HG02852 (cell line): Measurements from ENCODE around the gene C12orf76.
"Not testable (repeated sequence)": the region's sequence is repeated elsewhere in the genome, so short reads cannot be mapped to it uniquely, and the experiment has no call there.

ENCODE experiments used
- ATAC-seq: cut with Tn5 transposase; IDR thresholded peaks from one replicate; pipeline ENCODE4 v1.9.1; 2021; ENCODE audit warnings: mild to moderate bottlenecking, moderate library complexity; ENCODE audit not compliant: unreplicated experiment

The C12orf76 gene, protein sequence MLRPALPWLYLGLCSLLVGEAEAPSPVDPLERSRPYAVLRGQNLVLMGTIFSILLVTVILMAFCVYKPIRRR

DNA sequence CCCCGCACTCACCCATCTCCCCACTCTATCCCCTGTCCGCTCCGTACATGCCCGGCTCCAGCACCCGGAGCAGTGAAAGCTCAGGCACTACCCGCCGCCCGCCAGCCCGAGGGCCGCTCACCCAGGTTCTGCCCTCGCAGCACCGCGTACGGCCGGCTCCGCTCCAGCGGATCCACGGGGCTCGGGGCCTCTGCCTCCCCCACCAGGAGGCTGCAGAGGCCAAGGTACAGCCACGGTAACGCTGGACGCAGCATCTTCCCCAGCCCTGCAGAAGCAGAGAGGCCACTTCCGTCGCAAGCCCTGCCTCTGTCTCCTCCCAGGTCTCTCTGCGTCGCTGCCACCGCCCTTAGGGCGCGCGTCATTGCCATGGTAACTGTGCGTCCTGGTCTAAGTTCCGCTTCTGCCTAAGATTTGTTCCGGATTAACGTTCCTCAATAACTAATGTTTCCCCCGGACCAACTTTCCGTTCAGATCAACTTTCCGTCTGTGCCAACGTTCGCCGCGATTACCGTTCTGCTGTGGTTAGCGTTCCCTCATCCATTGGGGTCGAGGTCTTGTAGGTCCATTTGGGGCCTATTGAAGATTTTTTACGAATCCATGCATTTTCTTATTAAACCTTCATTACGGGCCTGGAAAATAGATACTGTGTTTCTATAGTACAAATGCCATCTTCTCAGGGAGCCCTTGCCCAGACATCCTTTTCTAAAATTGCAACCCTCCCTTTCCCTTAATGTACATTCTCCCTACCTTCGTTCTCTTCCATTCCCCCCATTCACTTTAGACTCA, at the start of gene C12orf76:
Gene C12orf76 (minus strand): TSS at position 281 of the 786 bp plus-strand sequence. CDS start 27 bp downstream, at position 254.
- ATAC-seq, result peak; percentile 99

DNA sequence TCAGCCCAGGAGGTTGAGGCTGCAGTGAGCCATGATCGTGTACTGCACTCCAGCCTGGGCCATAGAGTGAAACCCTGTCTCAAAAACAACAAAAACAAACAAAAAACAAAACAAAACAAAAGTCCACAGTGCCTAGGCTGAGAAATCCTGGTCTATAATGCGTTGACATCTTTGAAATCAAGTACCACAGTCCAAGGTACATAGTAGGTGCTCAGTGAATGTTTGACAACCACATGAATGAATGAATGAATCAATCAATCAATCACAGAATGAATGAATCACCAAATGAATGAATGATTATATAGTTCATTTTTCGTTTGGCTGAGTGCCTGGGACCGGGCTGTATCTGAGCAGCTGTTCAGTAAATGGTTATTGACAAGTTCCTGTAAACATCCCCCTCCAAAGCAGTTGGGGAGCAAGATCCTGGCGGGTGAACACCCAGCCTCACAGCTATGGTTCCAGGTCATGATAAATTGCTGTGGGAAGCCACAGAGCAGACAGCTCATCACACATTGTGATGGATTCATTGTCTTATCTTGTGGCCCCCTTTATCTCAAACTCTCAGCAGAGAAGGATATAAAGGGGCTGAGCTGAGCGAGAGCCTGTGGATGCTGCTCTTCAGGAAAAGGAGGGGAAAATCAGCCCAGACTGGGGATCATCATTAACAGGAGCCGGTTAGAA, 45.4 kb upstream of the C12orf76 start:
- no peak for ATAC-seq

DNA sequence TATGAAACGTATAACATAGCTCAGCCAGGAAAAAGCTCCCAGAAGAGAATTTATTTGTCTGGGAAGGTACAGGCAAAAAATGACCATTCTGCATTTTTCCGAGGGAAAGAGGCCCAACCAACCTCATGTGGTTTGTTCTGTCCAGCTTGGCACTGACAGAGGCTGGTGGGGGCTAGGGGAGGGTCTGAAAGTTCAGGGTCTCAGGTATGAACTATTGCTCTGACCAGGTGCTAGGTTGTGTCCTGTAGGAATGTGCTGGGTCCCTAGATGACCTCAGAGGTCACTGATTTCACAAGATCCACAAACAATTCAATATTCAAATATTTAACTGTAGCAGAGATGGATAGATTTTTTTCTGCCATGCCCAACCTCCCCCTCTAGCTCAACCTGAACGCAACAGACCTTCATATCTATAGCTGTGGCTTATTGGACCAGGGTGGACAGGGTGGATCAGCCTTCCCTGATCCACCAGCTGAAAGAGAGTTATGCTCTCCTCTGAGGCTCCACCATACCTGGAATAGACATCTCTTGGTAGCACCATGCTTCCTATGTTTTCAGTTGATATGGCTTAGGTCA, 42.9 kb upstream of the C12orf76 start:
- ATAC-seq, result no peak

DNA sequence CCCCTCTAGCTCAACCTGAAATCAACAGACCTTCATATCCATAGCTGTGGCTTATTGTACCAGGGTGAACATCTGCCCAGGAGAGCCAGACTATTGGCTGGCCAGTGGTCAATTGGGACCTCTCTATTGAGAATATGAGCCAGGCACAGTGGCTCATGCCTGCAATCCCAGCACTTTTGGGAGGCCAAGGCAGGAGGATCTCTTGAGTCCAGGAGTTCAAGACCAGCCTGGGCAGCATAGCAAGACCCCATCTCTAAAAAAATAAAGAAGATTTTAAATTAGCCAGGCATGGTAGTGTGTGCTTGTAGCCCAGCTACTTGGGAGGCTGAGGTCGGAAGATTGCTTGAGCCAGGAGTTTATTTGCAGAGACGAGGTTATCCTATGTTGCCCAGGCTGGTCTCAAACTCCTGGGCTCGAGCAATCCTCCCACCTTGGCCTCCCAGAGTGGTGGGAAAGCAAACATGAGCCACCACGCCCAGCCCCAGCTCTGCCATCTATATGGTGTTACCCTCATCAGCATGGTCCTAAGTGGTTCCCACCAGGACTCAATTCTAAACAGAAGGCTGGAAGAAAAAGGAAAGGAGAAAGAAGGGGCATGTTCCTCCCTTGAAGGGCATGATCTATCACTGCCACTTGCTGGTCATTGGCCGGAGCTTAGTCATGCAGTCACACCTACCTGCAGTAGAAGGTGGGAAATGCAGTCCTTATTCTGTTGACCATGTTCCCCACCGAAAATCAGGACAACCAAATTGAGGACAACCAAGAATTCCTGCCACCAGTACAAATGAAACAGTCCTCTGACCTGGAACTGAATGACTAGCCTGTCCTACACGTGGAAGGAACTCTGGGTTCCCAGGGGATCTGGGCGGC, 42.2 kb upstream of the C12orf76 start:
- no peak for ATAC-seq

DNA sequence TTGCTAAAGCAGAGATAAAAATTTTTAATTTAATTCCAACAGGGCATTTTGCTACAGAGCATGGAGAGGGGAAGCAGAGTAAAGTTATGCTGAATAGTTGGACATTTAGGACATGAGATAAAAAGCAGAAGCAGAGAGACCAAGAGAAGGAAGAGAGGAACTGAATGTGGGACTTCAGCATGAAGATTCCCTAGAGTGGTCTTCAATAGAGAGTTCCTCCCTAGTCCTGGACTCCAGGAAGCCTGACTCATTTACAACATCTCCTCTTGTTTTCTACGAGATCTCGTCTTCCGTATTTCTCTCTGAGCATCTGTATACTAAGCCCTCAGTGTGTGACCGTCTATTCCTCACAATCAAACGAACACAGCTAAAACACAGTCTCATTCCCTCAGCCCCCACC, 40.6 kb upstream of the C12orf76 start:
- ATAC-seq, result no peak

DNA sequence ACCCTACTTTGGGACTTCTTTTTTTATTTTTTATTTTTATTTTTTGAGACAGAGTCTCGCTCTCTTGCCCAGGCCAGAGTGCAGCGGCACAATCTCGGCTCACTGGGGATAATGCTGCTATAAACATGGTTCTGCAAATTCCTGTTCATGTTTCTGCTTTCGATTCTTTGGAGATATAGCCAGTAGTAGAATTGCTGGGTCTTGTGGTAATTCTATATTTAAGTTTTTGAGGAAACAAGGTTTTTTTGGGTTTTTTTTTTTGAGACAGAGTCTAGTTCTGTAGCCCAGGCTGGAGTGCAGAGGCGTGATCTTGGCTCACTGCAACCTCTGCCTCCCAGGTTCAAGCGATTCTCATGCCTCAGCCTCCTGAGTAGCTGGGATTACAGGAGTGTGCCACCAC, 39.9 kb upstream of the C12orf76 start:
- not testable (repeated sequence) for ATAC-seq

DNA sequence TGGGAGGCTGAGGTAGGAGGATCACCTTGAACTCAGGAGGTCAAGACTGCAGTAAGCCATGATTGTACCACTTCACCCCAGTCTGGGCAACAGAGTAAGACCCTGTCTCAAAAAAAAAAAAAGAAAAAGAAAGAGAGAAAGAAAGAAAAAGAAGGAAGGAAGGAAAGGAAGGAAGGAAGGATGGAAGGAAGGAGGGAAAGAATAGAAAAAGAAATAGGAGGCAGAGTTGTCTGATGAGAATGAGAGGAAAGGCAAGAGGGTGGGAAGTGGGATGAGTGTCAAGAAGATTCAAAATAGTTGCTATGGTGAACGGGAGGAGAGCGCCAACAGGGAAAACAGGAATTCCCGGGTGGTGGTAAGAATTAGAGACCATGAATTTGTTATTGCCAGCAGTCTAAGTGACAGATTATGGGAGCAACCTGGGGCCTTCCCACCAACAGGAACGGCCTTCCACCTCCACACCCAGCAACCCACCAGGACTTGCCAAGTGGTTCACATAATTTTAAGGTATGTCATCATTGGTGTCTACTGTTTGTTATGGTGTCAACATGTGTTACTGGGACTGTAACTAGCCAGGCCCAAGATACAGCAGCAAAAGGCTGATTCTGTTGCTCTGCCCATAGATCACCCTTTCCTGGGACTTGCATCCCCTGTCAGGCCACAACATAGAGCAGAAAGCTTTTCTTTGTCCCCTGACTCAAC, 36.1 kb upstream of the C12orf76 start:
- ATAC-seq, result no peak

DNA sequence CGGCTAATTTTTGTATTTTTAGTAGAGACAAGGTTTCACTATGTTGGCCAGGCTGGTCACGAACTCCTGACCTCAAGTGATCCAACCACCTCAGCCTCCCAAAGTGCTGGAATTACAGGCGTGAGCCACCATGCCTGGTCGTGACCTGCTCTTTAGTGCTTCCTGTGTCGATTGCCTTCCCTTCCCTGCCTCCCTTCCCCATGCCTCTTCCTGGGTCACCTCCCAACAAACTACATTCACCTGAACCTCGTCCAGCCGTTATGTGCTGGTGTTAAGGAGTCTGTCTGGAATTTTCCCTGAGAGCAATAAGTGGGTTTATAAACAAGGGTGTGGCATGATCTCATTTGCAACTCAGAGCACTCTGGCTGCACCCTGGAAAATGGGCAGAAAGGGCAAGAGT, 32.1 kb upstream of the C12orf76 start:
- no peak for ATAC-seq

DNA sequence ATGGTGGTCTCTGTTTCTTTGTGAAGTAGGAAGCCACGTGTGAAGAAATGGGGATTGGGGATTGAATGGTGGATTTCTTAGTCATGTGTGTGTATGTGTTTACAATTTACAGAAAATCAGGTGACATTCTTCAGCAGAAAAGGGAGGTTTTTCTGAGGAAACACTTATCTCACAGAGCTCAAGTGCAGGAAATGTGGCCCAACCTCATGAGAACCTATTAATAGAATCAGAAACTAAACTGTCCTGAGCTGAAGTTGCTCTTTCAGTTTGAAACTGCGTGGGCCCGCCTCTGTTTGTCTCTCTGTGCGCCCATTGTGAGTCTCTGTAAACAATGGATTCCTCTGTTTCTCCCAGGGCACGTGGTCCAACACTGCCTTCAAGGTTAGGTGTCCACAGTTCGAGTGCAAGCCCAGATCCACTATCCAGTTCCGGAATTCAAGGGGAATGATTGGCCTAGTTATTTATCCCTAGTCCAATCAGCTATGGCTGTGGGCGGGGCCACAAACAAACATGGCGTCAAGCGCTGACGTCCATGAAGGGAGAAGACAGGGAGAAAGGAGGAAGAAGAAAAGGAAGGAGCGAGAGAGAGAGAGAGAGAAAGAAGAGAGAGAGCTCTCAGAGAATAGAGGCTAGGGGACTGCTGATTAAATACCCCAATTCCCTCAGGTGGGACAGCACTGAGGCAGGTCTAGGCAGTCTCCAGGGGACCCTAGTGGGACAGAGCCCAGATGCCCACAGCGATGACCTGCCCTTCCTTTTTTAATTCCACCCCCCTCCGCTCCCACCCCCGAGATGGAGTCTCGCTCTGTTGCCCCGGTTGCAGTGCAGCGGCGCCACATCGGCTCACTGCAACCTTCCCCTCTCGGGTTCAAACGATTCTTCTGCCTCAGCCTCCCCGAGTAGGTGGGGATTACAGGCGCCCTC, 31.4 kb upstream of the C12orf76 start:
- ATAC-seq, result peak; percentile 80

DNA sequence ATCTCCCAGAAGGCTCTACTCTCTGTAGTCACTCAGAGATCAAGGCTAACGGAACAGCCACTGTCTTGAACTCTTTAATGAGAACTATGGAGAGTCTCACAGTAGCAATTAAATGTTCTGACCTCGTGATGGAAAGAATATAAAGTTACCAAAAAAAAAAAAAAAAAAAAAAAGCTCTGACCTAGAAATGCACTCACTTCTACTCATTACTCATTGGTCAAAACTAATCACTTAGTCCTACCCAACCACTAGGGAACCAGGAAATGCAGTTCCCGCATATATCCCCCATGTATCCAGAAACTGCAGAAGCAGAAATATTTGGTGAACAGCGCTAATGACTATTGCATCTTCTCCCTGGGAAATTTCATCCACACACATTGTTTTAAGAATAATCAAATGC, 29.5 kb upstream of the C12orf76 start:
- ATAC-seq, result no peak

DNA sequence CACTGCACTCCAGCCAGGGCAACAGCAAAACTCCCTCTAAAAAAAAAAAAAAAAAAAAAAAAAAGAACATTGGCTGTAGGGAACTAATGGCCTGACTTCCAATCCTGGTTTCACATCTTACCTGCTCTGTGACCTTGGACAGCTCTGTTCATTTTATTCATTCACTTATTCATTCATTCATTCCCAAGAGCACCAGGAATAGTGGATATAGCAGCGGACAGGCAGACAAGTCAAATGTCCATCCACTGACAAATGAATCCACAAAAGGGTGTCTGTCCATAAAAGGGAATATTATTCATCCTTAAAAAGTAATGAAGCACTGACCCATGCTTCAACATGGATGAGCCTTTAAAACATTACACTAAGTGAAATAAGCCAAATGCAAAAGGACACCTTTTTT, 27.6 kb upstream of the C12orf76 start:
- no peak for ATAC-seq

DNA sequence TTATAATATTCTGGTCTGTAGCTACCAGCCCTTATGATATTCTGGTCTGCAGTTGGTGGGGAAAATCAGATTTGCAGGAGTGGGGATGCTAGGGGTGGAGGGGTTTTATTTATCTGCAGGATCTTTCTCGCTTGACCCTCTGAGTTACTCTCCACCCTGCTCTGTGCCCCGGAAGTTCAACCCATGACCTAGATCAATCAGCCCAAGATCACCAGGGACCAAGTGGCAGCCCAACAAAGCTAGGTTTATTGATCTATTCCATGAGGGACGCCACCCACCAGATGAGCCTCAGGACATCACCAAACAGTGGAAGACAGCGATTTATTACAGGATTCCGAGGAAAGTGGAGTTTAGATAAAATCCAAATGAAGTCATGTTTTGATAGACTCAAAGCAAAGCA, 25.8 kb upstream of the C12orf76 start:
- no peak for ATAC-seq

DNA sequence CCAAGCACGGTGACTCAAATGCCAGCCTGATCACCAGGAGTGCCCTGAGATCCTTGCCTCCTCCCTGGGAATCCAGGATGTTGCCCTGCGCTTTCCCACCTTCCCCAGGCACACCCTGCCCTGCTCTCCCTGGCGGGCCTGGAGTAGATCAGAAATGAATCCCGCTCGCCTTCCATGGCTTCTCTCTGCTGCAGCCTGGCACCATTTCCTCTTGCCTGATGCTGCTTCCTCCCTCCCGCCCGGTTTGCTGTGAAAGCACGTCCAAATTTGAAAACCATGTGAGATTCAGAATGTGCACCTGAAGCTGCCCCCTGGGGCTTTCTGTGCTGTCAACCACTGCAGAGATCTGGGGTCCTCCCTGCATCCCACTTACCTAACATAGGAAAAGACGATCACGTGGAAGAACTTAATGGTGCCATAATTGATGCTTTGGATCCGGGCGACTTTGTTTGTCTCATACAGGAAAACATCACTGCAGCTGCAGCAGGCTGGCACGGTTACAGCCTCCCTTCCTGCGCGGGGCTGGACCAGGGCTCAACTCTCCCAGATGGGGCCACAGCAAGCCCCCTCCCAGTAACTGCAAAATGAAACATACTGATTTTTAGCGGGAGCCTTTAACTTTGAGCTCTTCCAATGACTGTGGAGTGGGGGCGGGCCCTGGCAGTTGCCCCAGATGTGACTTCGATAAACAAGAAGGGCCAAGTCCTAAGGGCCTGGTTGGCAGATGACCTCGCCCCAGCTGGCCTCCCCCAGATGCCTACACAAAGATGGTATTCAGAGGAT, 24.9 kb upstream of the C12orf76 start:
- ATAC-seq, result no peak

DNA sequence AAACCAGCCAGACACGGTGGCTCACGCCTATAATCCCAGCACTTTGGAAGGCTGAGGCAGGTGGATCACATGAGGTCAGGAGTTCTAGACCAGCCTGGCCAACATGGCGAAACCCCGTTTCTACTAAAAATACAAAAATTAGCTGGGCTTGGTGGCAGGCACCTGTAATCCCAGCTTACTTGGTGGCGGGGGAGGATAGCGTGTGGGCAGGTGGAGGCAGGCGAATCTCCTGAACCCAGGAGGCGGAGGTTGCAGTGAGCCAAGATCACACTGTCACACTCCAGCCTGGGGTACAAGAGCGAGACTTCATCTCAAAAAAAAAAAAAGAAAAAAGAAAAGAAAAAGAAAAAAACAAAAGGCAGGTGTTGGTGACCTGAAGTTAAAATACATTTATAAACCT, 24.3 kb upstream of the C12orf76 start:
- not testable (repeated sequence) for ATAC-seq

DNA sequence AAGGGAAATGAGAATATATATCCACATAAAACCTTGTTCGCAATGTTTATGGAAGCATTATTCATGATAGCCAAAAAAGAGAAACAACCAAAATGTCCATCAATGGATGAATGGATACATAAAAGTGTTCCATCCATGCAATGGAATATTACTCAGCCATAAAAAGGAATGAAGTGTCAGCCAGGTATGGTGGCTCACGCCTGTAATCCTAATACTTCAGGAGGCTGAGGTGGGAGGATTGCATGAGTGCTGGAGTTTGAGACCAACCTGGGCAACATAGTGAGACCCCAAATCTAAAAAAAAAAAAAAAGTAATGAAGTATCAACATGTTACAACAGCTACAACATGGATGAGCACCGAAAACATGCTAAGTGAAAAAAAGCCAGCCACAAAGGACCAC, 23.6 kb upstream of the C12orf76 start:
- ATAC-seq, result no peak

DNA sequence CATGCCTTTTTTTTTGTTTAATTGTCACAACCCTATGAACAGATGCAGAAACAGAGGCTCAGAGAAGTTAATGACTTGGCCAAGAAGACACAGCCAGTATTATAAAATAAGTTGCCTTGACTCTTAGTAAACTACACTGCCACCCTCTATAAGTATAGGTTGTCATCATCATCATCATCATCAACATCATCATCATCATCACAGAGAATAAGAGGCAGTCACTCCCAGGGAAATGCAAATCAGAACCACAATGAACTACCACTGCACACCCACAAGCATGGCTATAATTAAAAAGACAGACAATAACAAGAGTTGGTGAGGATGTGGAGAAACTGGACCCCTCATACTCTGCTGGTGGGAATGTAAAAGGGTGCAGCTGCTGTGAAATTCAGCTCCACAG, 23.2 kb upstream of the C12orf76 start:
- ATAC-seq, result no peak

DNA sequence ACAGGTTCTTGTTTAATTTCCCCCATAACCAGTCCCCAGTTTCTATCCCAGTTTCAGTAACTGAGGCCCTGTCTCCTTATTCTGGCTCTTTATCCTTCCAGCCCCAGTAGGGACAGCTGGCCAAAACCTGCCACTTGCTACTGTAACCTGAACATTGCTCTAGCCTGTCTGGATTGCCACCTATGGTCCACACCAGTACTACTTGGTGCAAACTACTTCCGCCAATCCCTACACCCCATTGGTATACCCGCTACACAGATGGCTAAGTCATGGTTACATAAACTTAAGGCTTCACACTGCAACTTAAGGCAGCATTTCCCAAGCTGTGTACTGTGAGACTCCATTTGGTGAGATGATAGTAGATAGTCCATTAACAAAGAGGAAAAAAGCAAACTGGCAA, 20.3 kb upstream of the C12orf76 start:
- ATAC-seq, result no peak

DNA sequence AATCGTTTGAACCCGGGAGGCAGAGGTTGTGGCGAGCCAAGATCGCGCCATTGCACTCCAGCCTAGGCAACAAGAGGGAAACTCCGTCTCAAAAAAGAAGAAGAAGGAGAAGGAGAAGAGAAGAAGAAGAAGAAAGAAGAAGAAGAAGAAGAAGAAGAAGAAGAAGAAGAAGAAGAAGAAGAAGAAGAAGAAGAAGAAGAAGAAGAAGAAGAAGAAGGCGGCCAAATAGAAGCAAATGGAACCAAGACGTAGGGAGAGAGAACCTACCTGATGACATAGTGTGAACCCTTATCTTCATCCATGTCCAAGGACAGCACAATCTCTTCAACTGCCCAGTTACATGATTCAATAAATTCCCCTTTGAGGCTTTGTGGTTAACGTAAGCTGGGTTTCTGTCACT, 19.8 kb upstream of the C12orf76 start:
- ATAC-seq, result not testable (repeated sequence)

DNA sequence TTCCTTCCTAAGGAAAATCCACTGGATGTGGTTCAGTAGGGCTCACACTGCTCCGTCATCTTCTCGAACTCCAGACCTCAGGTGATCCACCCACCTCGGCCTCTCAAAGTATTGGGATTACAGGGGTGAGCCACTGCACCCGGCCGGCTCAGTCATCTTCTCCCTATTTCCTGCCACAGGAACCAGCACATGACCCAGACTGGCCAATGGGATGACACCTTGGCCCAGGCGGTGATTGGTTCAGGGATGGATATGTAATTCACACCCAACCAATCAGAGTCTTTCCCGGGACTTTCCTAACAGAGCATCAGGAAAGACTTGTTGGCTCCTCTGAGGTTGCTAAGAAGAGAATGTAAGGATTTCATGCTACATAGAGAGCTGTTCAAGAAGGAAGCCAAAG, 19.2 kb upstream of the C12orf76 start:
- ATAC-seq, result no peak
